Activated CD4-positive, alpha-beta T cell treated with anti-CD3 and anti-CD28 coated beads for 1 hour (primary cell): ENCODE results near the gene CGB8.
A peak's percentile ranks its signal among the peaks of the same experiment; 100 is the strongest.
"Not testable (repeated sequence)": the region's sequence is repeated elsewhere in the genome, so short reads cannot be mapped to it uniquely, and the experiment has no call there.

Experiments
- DNase-seq: peaks from one replicate; pipeline ENCODE4 v3.0.0-alpha.2; 2020

CGB8 gene

GRCh38 chr19:49064768-49065611 is 16.1 kb upstream of the CGB8 start, which contains the start of gene NTF4:
TSS of gene NTF4 (minus strand) at chr19:49064818. CDS start at chr19:49061997, 2,821 bp downstream.
- DNase-seq, result no peak

DNA sequence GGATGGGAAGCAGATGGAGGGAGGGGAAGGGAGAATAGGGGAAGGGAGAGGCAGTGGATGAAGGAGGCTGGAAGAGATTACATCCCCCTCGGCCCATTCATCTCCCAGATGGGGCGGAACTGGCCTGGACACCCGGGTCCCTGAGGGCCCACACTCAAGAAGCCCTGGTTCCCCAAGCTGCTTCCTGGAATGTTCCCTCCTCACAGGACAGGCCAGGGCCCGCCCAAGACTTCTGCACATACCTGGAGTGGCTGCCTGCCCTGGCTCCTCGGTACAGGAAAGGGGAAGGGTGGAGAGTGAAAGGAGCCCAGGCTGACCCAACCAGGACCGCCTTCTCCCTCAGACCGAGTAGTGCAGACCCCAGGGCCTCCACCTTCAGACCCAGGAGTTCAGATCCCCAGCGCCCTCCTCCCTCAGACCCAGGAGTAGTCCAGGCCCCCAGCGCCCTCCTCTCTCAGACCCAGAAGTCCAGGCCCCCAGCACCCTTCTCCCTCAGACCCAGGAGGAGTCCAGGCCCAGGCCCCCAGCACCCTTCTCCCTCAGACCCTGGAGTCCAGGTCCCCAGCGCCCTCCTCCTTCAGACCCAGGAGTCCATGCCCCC is 15.2 kb upstream of the CGB8 start:
- no peak for DNase-seq

DNA sequence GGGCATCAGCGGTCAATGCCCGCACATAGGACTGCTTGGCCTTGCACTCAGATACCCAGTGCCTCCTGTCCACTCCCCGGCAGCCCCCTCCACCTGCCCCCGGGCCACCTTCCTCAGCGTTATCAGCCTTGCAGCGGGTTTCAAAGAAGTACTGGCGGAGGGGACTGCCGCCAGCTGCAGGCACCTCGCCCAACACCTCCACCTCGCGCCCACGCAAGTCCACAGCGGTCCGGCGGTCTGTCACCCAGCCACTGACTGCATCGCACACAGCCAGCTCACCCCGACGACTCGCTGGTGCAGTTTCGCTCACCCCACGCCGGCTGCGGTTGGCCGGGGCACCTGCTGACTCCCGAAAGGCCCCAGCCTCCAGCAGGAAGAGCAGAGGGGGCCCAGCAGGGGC is 12.5 kb upstream of the CGB8 start:
- DNase-seq, result no peak

DNA sequence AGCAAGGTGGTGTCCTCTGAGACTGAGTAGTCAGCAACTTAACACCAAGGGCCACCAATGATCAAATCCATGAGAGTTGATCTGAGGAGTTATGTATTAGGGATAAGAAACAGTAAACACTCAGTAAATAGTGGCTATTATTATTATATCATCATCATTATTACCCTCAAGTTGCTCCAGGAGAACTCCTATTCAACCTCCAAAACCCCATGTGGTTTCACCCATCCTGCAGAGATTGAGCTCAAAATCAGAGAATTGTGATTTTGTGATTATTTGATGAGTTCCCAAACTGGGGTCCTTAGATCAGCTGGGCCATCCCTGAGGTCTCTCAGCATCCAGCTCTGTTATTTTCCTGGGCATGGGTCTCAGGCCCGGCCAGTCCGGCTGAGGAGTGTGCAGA is 12.1 kb upstream of the CGB8 start:
- DNase-seq, result no peak

GRCh38 chr19:49059053-49059452 is 10.1 kb upstream of the CGB8 start:
- no peak for DNase-seq

DNA sequence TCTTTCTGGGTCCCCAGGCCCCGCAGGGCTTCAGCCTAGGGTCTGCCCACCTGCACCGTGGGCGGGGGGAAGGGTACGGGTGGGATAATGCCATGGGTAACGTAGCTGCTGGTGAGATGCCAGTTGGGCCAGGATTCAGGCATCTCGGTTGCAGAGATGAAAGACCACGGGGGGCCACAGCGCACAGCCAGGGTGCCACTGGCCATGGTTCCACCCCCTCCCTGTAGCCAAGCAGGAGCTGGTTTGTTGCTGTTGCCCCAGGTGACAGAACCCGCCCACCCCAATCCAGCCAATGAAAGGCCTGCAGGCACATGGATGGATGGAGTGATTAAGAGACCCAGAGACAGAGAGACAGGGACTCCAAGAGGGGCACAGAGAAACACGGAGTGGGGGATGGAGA is 9.7 kb upstream of the CGB8 start:
- DNase-seq, result no peak

GRCh38 chr19:49057636-49058234 is 8.8 kb upstream of the CGB8 start, which contains the start of gene CGB7:
TSS of gene CGB7 (minus strand) at chr19:49057749. CDS start at chr19:49055375, 2,374 bp downstream.
- DNase-seq, result no peak

DNA sequence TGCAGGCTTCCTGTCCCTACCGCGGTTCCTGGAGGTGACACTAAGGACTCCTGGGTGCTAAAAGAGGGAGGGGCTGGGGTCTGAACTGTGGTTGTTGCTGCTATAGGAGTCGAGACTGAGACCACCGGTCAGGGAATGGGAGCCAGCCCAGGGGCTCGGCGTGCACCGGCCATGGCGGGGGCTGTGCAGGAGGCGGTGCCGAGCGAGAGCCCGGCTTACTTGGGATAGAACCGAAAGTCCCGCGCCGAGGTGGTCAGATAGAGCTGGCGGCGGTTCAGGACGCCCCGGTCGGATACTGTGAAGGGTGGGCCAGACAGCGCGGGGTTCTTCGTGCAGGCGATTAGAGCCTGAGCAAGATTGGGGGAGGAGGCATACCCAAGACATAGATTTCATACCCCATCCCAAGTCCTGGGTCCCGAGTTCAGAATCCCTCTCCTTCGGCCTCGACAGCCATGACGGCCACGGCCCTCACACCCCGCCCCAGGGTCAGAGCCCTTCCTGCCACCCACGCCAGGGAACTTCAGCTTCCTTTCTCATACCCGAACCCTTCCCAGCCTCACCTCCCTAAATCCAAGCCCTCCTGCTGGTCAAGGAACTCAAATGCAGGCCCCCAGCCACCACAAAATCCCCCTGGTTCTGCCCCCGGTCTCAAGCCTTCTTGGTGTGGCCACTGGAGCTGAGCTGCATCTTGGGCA is 8.1 kb upstream of the CGB8 start:
- not testable (repeated sequence) for DNase-seq

DNA sequence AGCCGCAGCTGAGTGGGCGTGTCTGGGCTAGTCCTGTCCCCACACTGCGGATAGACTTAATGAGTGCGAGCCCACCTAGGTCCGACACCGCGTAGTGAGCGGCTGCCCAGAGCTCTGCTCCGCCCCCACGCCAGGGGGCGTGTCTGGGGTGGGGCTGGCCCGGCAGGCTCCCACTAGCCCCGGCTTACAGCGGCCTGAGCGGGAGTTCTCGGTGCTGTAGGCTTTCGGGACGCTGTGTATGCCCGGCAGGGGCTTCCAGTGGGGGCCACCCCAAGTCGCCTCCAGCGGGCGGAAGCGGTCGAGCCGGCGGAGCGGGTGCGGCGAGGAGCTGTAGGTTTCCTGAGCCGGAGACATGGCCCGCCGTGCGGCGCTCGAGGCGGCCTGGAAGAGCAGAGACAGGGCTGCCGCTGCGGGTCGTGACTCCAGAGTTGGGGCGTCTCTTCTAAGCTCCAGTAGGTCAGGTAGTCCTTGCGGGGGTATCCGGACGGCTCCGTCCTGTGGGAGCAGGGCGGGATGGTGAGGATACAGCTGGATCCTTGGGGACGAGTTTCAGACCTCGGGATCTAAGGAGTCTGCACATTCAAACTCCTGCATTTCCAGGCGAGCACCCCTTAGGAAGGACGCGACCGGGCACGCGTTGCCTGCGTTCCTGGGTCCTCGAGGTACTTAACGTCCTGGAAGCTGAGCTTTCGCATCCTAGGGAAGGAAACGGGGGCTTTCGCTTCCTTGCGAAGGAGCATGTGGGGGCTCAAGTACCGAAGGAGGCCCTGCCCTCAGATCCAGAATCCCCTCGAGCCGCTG is 7.4 kb upstream of the CGB8 start:
- peak; percentile 30 for DNase-seq

GRCh38 chr19:49050376-49051033 is 1.6 kb upstream of the CGB8 start:
- not testable (repeated sequence) for DNase-seq

DNA sequence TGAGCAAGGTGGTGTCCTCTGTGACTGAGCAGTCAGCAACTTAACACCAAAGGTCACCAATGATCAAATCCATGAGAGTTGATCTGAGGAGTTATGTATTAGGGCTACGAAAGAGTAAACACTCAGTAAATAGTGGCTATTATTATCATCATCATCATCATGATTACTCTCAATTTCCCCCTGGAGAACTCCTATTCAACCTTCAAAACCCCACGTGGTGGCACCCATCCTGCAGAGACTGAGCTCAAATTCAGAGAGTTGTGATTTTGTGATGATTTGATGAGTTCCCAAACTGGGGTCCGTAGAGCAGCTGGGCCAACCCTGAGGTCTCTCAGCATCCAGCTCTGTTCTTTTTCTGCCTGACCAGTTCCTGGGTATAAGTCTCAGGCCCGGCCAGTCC is 923 bp upstream of the CGB8 start:
- not testable (repeated sequence) for DNase-seq

GRCh38 chr19:49043548-49043947 is 5.4 kb downstream of the CGB8 start, which contains the start of gene CGB5:
TSS of gene CGB5 (plus strand) at chr19:49043848. CDS start at chr19:49044210, 362 bp downstream.
- DNase-seq, result not testable (repeated sequence)

DNA sequence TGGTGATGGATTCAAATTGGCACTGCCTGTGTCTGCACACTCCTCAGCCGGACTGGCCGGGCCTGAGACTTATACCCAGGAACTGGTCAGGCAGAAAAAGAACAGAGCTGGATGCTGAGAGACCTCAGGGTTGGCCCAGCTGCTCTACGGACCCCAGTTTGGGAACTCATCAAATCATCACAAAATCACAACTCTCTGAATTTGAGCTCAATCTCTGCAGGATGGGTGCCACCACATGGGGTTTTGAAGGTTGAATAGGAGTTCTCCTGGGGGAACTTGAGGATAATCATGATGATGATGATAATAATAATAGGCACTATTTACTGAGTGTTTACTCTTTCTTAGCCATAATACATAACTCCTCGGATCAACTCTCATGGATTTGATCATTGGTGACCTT is 6.2 kb downstream of the CGB8 start:
- not testable (repeated sequence) for DNase-seq

- DNase-seq, result no peak
Observed at GRCh38 chr19:49042177-49042576, 6.7 kb downstream of the CGB8 start.

DNA sequence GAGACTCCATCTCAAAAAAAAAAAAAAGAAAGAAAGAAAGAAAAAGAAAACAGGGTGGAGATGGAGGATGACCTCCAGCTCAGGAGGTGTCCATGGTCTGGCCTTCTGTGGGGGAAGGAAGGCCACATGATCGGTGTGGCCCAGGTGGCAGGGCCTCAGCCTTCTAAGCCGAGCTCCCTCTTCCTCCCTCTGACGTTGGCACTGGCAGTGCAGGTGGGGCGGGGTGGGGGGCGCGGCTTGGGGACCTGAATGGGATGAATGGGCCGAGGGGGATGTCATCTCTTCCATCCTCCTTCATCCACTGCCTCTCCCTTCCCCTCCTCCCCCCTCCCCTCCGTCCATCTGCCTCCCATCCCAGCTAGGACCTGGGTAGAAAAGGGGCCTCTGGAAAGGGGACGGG is 9.2 kb downstream of the CGB8 start:
- not testable (repeated sequence) for DNase-seq

DNA sequence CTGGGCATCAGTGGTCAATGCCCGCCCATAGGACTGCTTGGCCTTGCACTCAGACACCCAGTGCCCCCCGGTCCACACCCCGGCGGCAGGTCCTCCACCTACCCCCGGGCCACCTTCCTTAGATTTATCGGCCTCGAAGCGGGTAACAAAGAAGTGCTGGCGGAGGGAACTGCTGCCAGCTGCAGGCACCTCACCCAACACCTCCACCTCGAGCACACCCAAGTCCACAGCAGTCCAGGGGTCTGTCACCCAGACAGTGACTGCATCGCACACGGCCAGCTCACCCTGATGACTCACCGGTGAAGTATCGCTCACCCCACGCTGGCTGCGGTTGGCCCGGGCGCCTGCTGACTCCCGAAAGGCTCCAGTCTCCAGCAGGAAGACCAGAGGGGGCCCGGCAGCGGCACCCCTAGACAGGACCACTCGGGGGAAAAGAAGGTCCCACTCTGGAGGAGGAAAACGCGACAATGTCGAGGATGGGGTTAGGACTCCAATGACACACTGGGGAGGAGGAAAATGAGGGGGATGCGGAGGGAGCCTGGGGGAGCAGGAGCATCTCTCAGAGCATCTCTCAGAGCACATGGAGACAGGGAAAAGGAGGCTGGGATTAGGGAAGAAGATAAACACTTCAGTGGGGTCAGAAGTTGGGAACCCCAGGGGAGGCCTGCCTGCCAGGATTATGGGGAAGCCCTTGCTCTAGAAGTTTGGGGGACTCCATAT is 10.2 kb downstream of the CGB8 start:
- not testable (repeated sequence) for DNase-seq

- DNase-seq, result not testable (repeated sequence)
Observed at GRCh38 chr19:49038111-49038510, 10.8 kb downstream of the CGB8 start.

- DNase-seq, result not testable (repeated sequence)
Observed at GRCh38 chr19:49036815-49037214, 12.1 kb downstream of the CGB8 start, which contains the start of gene CGB1. TSS of gene CGB1 (minus strand) at chr19:49036895. CDS start at chr19:49036711, 184 bp downstream.

DNA sequence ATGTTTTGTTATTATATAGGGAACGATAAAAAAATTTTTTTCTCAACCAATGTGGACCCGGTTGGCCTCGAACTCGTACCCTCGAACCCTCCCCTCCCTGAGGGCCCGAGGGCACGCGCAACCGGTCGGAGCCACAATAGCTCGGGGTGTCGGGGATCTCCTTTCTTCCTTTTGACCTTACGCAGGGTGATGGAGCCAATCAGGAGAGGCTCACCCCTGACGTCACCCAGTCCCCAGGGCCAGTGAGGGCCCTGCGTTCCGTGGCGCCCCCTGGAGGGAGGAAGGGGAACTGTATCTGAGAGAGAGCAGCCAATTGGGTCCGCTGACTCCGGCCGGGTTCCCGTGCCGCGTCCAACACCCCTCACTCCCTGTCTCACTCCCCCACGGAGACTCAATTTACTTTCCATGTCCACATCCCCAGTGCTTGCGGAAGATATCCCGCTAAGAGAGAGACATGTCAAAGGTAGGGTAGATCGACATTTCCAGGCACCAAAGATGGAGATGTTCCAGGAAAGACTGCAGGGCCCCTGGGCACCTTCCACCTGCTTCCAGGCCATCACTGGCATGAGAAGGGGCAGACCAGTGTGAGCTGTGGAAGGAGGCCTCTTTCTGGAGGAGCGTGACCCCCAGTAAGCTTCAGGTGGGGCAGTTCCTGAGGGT is 17.1 kb downstream of the CGB8 start, which contains the start of gene CGB2:
TSS of gene CGB2 (plus strand) at position 249 of the 660 bp plus-strand sequence. CDS start at position 455, 206 bp downstream.
- not testable (repeated sequence) for DNase-seq

DNA sequence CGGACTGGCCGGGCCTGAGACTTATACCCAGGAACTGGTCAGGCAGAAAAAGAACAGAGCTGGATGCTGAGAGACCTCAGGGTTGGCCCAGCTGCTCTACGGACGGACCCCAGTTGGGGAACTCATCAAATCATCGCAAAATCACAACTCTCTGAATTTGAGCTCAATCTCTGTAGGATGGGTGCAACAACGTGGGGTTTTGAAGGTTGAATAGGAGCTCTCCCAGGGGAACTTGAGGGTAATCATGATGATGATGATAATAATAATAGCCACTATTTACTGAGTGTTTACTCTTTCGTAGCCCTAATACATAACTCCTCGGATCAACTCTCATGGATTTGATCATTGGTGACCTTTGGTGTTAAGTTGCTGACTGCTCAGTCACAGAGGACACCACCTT is 18.6 kb downstream of the CGB8 start:
- not testable (repeated sequence) for DNase-seq
